C4-2B (cell line): ENCODE measurements around the gene FOXP1.

Experiments used
- CTCF ChIP-seq: fragments of 450-650 bp; conservative IDR thresholded peaks from 2 replicates; pipeline ENCODE4 v1.5.1; 2017; ENCODE audit warnings: mild to moderate bottlenecking
- ZFX ChIP-seq: fragments of 450-650 bp; IDR thresholded peaks from 2 replicates; pipeline ENCODE4 v1.6.1; 2017

- TF ChIP-seq CTCF (no peak), ZFX (no peak)
Measured at GRCh38 chr3:71579326-71579934, 4.1 kb downstream of the FOXP1 start.
